HG03280 (cell line): ENCODE data around the gene TBX21.
A peak's percentile ranks its signal among the peaks of the same experiment; 100 is the strongest.

ENCODE experiments used
- ATAC-seq: cut with Tn5 transposase; IDR thresholded peaks from one replicate; pipeline ENCODE4 v1.9.1; 2021; ENCODE audit warnings: mild to moderate bottlenecking, moderate library complexity; ENCODE audit not compliant: unreplicated experiment

TBX21 gene, protein sequence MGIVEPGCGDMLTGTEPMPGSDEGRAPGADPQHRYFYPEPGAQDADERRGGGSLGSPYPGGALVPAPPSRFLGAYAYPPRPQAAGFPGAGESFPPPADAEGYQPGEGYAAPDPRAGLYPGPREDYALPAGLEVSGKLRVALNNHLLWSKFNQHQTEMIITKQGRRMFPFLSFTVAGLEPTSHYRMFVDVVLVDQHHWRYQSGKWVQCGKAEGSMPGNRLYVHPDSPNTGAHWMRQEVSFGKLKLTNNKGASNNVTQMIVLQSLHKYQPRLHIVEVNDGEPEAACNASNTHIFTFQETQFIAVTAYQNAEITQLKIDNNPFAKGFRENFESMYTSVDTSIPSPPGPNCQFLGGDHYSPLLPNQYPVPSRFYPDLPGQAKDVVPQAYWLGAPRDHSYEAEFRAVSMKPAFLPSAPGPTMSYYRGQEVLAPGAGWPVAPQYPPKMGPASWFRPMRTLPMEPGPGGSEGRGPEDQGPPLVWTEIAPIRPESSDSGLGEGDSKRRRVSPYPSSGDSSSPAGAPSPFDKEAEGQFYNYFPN

DNA sequence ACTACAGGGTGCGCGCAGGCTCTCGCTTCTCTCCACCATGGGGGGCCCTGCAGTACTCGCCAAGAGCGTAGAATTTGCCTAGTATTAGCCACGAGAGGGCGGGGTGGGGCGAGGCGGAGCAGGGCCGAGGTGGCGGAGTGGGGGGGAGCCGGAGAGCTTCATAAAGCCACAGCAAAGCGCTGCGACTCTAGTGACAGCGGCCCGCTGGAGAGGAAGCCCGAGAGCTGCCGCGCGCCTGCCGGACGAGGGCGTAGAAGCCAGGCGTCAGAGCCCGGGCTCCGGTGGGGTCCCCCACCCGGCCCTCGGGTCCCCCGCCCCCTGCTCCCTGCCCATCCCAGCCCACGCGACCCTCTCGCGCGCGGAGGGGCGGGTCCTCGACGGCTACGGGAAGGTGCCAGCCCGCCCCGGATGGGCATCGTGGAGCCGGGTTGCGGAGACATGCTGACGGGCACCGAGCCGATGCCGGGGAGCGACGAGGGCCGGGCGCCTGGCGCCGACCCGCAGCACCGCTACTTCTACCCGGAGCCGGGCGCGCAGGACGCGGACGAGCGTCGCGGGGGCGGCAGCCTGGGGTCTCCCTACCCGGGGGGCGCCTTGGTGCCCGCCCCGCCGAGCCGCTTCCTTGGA lies at the start of gene TBX21:
Gene TBX21 (plus strand): TSS at position 190 of the 627 bp plus-strand sequence. CDS start 219 bp downstream, at position 409.
- ATAC-seq: peak; percentile 66

DNA sequence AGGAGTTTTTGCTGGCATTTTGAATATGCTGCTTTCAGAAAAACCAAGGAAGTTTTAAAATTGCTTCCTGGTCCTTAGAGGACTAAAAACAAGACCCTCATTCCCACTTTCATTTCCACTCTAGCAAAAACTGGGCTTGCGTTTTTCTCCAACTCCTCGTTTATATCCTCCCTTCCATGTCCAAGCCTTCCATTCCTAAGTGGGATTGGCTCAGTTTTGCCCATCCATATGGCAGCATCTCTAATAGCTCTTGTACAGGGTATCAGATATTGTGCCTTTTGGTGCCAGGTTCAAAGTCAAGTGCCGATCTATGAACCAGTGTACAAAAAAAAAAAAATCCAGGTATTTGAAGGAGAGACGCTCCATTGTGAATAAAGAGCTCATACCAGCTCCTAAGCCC lies 49.0 kb upstream of the TBX21 start:
- no peak for ATAC-seq

DNA sequence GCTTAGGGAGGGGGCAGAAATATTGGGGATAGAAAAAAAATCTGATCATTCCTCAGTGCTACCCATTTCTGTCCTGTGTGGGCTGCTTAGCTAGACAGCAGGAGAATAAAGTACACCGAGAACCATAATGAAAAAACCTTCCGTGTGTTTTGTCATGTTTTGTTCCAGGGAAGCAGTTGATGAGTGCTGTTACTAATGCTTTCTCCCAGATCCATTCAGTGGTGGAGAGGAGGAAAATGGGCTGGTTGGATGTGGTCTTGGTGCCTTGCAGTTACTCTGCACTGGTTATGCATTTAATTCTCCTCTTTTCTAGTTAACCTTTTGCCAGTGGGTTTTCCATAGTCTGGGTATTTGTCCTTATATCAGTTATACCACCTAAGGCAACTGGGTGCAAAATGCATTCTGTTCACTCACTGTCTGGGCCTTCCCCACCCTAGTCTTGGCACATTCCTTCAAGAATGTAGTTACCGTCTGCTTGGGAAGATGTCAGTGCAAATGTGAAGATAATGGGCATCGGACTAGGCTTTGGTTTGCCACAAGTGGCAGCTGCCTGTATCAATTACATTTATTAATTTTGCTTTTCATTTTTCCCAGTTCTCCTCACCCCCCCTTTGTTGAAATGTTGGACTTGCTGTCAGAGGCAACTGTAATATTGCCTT lies 48.4 kb upstream of the TBX21 start:
- ATAC-seq: no peak

DNA sequence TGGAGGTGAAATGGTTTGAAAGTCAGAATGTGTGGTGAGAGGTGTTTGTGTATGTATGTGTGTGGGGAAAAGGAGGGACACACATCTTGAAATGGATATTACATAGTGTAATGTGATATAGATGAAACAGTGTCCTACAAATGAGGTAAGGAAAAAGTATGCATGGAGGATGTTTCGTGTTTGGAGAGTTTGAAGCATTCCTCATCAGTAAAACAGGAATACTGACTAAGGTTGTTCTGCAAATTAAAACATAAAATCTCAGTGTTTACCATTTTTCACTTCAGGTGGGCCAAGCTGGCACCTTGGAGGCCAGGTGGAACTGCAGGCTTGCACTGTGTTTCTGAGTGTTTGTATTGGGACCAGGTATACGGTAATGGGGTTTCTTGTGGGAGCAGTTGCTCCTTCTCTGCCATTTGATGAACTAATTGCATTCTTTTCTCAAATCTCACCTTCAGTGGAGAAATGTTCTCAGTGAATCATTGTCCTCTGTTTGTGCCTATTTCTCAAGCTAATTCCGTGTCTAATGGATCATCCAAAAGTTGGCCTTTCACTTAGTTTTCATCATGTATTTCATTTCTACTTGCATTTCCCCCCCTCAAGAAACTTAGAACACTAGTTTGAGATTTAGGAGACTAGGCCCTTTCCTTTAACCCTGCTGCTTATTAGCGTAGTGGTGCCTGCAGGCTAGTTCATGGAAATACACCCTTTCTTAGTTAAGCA lies 47.3 kb upstream of the TBX21 start:
- no peak for ATAC-seq

DNA sequence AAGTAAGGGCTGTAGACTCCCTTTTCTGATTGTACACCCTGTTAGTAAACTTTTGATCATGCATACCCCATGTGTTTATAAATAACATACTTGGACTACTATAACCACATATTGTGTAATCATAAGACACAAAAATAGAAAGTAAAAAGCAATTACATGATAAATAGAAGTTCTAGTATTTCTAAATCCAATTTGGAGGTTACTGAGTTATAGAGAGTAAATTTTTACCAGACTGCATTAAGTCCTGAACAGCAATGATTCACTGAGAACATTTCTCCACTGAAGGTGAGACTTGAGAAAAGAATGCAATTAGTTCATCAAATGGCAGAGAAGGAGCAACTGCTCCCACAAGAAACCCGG lies 46.8 kb upstream of the TBX21 start:
- no peak for ATAC-seq

DNA sequence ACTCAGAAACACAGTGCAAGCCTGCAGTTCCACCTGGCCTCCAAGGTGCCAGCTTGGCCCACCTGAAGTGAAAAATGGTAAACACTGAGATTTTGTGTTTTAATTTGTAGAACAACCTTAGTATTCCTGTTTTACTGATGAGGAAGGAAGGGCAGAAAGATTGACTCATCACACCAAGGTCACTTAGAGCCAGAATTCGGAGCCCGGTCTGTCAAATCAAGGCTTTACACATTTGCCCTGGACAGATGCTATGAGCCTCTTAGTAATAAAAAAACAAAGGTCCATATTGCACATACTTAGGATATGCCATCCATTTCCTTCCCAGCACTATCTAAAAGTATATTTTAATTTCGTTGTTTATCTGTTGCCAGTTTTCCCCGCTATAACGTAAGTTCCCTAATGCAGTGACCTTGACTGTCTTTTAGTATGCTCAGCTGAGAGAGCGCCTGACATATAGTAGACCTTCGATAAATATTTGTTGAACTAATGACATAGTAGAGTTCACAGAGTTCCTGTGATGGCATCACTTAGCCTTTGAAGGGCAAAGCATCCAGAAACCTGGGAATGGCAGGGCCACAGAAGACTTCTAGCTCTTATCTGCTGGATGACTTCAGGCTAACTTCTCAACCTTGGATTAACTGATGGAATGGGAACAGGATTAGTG lies 46.2 kb upstream of the TBX21 start:
- no peak for ATAC-seq

DNA sequence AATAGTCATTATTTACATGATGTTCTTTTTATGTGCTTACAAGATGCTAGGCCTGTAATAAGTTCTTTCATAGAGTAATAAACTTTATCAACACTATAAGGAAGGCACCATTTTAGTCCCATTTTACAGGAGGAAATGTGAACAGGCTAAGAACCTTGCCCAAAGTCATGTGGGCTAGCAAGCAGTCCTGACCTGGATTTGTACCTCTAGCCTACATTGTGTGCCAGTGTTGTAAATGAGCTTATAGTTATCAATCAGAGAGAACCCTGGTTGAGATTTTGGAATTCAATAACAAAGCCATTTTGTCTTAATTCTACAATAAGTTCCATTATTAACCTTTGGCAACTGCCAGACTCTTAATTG lies 45.7 kb upstream of the TBX21 start:
- ATAC-seq: no peak

DNA sequence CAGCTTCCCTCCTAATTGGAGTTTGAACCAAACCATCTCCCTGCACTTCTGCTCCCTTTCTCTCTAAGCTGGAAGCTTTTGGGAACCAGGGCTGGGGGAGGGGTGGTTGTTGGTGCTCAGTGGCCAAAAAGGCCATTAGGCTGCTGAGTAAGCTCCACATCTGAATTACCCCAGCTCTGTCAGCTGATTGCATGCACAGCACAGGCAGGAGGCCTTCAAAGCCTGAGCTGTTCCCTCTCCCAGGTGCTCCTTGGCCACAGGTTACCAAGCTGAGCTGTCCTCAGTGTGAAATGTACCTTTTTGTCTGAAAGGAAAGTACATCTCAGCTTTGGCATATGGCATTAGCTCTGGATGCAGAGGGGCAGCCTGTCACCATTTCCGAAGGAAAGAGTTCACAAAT lies 45.3 kb upstream of the TBX21 start:
- no peak for ATAC-seq

DNA sequence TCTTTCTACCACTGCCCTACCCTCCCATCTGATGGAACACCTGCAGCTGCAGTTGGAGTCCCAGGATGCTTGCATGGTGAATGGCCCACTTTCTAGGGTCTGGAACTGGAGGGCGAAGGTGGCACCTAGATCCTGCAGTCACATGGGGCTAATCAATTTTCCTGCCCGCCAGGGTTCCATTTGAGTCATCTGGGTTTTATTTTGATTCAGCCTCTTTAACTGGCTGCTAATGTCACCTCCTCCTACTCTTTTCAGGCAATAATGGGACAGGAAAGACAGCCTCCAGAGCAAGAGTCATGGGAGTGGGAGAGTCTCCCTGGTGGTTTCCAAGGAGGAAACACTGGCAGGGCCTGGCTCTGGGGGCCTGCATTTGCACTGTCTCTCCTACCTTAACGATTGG lies 42.9 kb upstream of the TBX21 start:
- ATAC-seq: no peak

DNA sequence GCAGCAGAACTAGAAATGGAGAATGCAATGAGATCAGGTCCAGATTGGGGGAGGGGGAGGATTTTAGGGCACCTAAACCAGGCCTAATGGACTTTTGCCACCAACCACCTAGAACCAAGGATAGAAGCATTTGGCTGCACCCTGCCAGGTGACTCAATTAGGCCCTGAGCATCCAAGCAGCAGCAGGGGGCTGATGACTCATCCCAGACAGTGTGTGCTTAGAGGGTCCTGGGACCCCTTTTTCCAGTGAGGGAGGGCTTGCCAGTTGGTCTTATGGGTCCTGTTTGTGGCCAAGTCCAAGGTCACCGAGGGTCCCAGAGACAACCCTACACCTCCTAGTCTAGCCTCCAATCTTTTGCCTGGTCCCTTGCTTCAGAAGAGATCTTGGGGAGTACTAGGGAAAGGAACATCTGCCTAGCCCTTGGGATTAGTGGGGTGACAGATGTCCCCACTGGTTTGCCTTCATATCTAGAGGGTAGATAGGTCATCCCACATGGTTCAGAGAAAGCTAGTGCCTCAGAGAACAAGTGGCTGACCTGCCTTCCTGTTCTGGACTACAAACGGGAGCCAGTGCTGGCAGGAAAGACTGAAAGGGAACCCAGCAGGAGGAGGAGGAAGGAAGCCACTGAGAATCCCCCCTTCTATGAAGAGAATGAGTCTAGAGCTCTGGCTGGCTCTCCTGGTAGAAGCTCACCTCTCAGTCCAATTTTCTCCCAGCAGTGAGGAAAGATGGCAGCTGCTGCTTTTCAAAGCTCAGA lies 40.7 kb upstream of the TBX21 start:
- no peak for ATAC-seq

DNA sequence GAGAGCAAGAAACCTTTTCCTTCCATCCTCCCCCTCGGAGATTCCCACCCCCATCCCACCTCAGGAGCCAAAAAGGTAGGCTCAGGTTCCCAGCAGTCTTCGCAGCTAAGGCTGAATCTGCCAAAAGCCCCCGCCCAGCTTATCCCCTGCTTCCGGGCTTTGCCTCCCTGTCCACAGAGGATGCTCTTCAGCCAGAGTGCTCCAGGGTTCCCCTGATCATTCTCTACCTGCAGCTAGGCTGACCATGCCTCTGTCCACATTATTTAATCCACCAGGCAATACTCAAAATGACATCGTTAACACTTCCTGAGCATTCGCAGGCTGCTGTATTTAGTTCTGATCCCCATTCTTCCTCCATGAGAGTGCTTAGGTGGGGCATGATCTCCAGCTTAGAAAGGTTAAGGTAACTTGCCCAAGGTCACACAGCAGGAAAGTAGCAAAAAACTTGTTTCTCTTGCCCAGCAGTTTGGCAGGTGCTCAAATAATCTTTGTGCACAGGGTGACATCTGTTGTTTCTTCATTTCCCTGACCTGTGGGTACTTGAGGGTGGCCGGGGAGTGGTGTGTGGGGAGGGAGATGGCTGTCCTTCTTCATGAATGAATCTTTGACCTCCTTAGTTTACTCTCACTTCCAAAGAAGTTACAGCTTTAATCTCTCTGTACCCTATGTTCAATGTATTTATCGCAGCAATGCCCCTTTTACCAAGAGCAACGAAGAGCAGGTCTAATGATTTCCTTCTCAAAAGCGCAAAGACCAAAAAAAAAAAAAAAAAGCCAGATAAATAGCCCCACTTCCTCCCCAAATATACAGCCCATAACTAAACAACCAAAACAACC lies 39.9 kb upstream of the TBX21 start:
- no peak for ATAC-seq

DNA sequence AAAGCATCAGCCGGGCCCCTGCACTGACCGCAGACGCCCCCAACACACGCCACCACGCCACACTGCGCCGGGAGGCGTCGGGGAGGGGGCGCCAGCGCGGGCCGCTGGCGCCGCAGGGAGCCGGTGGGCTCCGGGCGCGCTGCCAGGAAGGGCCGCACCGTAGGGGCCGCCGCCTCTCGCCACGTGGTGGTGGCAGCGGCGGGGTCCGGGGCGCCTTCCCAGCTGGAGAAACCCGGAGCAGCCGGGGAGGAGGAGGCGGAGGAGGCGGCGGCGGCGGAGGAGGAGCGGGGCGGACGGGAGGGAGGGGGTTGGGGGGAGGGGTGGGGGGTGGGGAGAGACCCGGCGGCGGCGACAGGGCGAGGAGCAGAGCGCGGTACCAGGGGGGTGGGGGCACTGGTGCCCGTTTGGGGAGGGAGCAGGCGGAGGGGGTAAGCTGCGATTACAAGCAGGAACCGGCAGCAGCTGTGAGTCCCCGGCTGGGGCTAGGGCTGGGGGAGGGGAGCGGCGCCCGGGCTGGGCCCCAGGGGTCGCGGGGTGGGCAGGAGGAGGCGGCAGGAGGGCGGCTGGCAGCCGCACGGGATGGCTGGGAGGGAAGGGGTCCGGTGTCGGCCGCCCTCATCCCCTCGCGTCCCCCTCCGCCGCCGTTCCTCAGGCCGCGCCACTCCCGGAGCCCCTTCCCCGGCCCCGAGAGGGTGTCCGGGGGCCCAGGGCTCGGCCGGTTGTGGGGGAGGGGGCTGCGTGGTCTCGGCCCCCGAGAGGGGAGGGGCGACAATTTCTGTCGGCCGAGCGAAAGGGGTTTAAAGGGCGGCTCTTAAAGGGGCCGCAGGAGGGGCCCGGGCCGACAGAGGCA lies 39.1 kb upstream of the TBX21 start, which contains the start of gene TBKBP1:
Gene TBKBP1 (plus strand): TSS at position 431 of the 850 bp plus-strand sequence. CDS start 1,952 bp downstream, outside the sequence.
- ATAC-seq: no peak

DNA sequence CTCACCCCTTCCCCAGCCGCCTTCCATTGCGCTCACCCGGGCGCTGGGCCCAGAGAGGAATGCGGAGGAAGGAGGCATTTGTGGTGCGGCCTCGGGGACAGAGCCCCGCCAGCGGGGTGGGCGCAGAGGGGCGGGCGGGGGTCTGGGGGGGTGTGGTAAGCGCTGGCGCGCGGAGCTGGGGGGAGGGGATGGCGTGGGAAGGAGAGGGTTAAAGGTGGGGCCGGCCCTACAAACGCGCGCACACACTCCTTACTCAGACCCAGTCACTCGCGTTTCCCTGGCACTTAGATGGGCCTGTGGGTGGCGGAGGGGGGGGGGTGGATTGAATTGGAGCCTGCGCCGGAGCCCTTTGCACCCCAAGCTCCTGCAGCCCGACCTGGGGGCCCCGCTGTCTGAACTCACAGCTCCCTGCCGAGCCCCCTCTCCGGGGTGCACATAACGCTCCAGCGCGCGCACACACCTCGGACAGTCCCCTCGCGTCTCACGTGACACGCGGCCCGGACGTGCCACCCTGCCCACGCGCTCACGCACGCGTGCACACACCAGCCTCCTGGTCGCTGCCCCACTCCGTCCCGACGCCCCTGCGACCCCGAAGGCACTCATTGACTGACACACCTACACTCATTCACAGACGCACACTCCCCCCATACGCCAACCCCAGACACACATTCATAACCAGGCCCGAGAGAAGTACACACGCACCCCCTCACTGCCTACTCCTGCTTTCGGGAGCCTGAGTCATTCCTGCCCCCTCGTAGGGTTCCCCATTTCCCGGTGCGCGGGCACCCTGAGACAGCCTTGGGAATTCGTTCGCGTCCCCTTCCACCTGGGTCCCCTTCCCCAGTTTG lies 38.2 kb upstream of the TBX21 start:
- ATAC-seq: no peak

DNA sequence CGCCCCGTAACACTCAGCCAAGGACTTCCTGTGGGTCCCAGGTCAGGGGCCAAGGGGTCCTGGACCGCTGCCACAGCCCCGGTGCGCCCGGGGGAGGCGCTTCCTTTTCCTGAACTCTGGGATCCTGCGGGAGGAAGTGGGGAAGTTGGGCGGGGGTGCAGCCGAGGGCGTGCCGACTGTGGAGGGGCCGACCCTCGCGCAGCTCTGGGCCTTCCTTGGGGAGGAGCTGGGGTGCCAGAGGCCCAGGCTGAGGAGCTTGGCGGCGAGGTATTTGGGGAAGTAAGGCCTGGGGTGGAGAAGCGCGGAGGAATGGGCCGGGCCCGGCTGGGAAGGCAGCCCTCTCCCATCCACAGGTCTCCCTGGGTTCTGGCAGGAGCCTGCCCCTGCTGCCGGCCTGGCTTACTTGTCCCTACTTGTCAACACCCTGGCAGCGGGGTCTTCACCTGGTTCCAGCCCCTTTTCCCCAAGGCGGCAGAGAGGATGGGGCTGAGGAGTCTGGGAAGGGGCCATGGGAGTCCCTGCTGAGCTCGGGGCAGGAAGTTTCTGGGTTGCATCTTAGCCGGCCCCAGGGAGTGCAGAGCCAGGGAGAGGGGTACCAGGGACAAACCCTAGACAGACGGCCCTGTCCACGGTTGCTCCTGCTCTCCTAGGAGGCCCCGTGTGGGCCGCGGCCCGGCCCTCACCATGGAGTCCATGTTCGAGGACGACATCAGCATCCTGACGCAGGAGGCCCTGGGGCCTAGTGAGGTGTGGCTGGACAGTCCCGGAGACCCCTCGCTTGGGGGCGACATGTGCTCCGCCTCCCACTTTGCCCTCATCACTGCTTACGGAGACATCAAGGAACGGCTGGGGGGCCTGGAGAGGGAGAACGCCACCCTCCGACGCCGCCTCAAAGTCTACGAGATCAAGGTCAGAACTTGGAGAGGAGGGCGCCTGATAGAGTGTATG lies 37.3 kb upstream of the TBX21 start:
- no peak for ATAC-seq

DNA sequence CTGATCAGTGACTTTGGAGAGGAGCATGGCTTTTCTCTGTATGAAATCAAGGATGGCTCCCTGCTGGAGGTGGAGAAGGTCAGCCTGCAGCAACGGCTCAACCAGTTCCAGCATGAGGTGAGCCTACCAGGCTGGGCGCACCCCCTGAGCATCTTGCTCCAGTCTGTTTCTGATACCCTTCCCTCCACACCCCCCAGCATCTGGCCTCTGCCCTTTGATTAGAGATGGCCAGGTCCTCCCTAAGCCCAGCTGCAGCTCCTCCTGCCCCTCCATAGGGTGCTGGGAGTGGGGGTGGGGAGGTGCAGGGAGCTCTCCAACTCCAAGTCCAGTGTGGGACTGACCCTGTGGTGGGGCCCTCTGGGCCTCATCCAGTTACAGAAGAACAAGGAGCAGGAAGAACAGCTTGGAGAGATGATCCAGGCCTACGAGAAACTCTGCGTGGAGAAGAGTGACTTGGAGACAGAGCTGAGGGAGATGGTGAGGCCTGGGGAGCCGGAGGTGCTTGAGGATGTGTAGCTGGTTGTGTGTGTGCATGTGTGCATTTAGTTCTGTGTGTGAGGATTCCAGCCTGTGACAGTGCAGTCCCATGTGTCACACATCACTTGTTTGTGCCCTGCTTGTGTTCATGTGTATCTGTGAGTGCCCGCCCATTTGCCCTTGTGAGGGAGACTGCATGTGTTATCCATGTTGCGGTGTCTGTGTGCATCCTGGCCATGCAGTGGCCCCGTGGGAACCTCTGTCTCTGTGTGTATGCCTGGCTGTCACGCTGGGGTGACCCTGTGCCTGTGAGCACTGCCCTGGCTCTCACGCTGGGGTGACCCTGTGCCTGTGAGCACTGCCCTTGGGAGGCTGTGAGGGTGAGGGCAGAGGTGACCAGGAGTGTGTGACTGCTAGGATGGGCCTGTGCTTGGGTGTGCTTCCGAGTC lies 36.1 kb upstream of the TBX21 start:
- no peak for ATAC-seq
